Skeletal muscle tissue (tissue), 4 donors: ENCODE measurements around the gene BIRC7. TPM values are rescaled to one million over a fixed set of nuclear protein-coding genes. Genes with fewer than 3 reads are reported as not detected.

Experiments used
- H3K27ac ChIP-seq: one replicate; pipeline ENCODE4 v1.7.0; 2013; ENCODE audit warnings: mild to moderate bottlenecking, low read depth, low read length, inconsistent platforms
- H3K27me3 ChIP-seq, 3 donors: one replicate each; pipeline ENCODE4 v1.7.0; 2013; ENCODE audit warnings: low read length in 3 of 3; ENCODE audit not compliant: control insufficient read depth in 3 of 3, insufficient read depth in 3 of 3
- H3K36me3 ChIP-seq, 3 donors: one replicate each; pipeline ENCODE4 v1.7.0; 2013; ENCODE audit warnings: low read length in 3 of 3; ENCODE audit not compliant: control insufficient read depth in 3 of 3, insufficient read depth in 3 of 3
- H3K4me1 ChIP-seq, 3 donors: one replicate each; pipeline ENCODE4 v1.7.0; 2013; ENCODE audit warnings: low read length in 3 of 3, mild to moderate bottlenecking in 3 of 3; ENCODE audit not compliant: control insufficient read depth in 3 of 3, insufficient read depth in 3 of 3
- H3K4me3 ChIP-seq, 3 donors: one replicate each; pipeline ENCODE4 v1.7.0; 2013; ENCODE audit warnings: low read length in 3 of 3
- H3K9ac ChIP-seq, 3 donors: one replicate each; pipeline ENCODE4 v1.7.0; 2013; ENCODE audit warnings: low read length in 3 of 3, mild to moderate bottlenecking in 3 of 3, moderate library complexity in 2 of 3, low read depth in 1 of 3
- H3K9me3 ChIP-seq, 3 donors: one replicate each; pipeline ENCODE4 v1.7.0; 2013; ENCODE audit warnings: low read length in 3 of 3; ENCODE audit not compliant: control insufficient read depth in 3 of 3
- total RNA-seq: library from RNA; depleted of rRNA; stranded (reverse); fragments of >200 nt; gene quantifications from one replicate; pipeline ENCODE4 v1.2.3, GENCODE V29; 2014
- donor health status: Osteomylitis.

Gene BIRC7, protein sequence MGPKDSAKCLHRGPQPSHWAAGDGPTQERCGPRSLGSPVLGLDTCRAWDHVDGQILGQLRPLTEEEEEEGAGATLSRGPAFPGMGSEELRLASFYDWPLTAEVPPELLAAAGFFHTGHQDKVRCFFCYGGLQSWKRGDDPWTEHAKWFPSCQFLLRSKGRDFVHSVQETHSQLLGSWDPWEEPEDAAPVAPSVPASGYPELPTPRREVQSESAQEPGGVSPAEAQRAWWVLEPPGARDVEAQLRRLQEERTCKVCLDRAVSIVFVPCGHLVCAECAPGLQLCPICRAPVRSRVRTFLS
- total RNA-seq: not detected

- H3K36me3 ChIP-seq: no peaks in the 10 kb centered on the region
- peaks cover 46 to 73% (median 46%) of the 10 kb centered on the region in 3 donors for H3K27me3 ChIP-seq
- no peak within 1 kb of the TSS for H3K9ac ChIP-seq
- H3K9me3 ChIP-seq: no peaks in the 10 kb centered on the region
- no peak within 1 kb of the TSS for H3K27ac ChIP-seq
- no peaks in the 10 kb centered on the region for H3K4me1 ChIP-seq
- H3K4me3 ChIP-seq: no peak within 1 kb of the TSS
These were observed at the start of gene BIRC7 for GRCh38 chr20:63235399-63235983. Gene BIRC7, plus strand, starts transcription at chr20:63235905. Its CDS starts 192 bp downstream, at chr20:63236097.

DNA sequence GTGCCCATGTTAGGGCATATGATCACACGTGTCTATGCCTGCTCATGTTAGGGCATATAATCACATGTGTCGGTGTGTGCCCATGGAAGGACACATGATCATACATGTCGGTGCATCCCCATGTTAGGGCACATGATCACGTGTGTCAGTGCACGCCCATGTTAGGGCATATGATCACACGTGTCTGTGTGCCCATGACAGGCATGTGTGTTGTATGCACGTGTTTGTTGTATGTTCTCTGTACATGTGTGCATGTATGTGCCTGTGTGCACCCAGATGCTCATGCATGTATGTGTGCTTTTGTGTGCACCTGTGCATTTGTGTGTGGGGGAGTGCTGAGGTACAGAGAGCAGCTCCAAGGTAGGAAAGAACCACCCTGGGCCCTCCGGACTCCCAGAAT is 49.6 kb upstream of the BIRC7 start:
- no peak overlapping the region for H3K27ac ChIP-seq
- no peaks in the 10 kb centered on the region for H3K4me1 ChIP-seq
- H3K36me3 ChIP-seq: no peaks in the 10 kb centered on the region
- H3K9ac ChIP-seq: no peak overlapping the region
- H3K4me3 ChIP-seq: no peak overlapping the region
- peaks cover 19 to 38% (median 23%) of the 10 kb centered on the region in 3 donors for H3K27me3 ChIP-seq
- no peaks in the 10 kb centered on the region for H3K9me3 ChIP-seq

DNA sequence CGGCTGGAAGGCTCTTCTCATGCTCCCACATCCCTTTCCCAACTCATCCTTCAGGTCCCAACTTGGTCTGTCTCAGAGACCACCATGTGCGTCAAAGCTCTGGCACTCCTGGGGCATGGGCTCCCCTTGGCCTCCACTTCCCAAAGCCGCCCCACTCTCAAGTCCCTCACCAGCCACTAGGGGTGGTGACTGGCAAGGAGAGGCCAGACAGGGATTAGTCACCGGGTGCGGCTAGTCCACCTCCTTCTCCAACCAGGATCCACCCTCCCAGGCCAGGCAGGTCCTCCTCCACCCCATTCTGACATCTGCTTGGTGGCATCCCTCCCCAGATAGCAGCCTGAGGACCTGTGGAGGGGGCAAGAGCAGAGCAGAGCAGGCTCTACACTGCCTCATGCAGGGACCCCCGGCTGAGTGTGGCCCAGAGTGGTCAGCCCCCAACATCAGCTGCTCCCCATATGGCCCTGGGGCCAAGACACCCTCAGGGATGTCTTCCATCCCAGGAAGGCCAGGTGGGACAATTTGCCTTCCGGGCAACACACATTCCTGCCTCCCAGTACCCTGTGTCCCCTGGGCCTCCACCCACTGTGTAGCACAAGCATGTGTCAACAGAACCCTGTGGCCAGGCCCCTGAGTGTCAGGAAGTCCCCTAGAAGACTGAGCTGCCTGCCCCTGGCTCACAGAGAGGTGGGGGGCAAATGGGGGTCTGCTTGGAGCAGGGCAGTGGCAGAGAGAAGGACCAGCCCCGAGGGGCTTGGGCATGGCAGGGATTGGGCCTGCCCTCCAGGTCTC is 49.0 kb upstream of the BIRC7 start:
- Histone ChIP-seq H3K36me3 (no peaks in the 10 kb centered on the region), H3K27ac (no peak overlapping the region), H3K4me1 (no peaks in the 10 kb centered on the region), H3K9ac (no peak overlapping the region), H3K9me3 (no peaks in the 10 kb centered on the region), H3K4me3 (no peak overlapping the region), H3K27me3 (peaks cover 12 to 31% (median 19%) of the 10 kb centered on the region in 3 donors)

- peaks cover 7 to 25% (median 17%) of the 10 kb centered on the region in 3 donors for H3K27me3 ChIP-seq
- H3K4me3 ChIP-seq: no peak overlapping the region
- no peak overlapping the region for H3K27ac ChIP-seq
- no peaks in the 10 kb centered on the region for H3K36me3 ChIP-seq
- no peak overlapping the region for H3K9ac ChIP-seq
- H3K9me3 ChIP-seq: no peaks in the 10 kb centered on the region
- H3K4me1 ChIP-seq: no peaks in the 10 kb centered on the region
These were observed 48.2 kb upstream of the BIRC7 start for GRCh38 chr20:63187338-63188158.

DNA sequence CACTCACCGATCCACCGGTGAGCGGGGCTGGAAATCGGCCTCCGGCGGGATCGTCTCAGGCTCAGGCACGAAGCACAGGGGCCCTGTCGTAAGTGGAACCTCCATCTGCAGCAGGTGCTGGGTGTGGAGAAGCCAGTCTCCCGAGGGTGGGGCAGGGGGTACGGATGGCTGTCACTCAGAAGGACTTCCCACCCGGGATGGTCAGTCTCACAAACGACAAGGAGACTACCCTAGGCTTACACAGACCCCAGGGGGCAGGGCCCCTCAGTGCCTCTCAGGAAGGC is 47.6 kb upstream of the BIRC7 start:
- Histone ChIP-seq H3K9ac (no peak overlapping the region), H3K9me3 (no peaks in the 10 kb centered on the region), H3K27ac (no peak overlapping the region), H3K4me1 (no peaks in the 10 kb centered on the region), H3K36me3 (no peaks in the 10 kb centered on the region), H3K4me3 (no peak overlapping the region), H3K27me3 (peaks cover 1 to 19% (median 13%) of the 10 kb centered on the region in 3 donors)

- H3K27ac ChIP-seq: no peak overlapping the region
- no peak overlapping the region for H3K4me3 ChIP-seq
- H3K36me3 ChIP-seq: no peaks in the 10 kb centered on the region
- H3K9ac ChIP-seq: no peak overlapping the region
- H3K4me1 ChIP-seq: no peaks in the 10 kb centered on the region
- H3K27me3 ChIP-seq: peaks cover 0 to 12% (median 6%) of the 10 kb centered on the region in 3 donors
- H3K9me3 ChIP-seq: no peaks in the 10 kb centered on the region
These were observed 46.9 kb upstream of the BIRC7 start for GRCh38 chr20:63188641-63189321.

DNA sequence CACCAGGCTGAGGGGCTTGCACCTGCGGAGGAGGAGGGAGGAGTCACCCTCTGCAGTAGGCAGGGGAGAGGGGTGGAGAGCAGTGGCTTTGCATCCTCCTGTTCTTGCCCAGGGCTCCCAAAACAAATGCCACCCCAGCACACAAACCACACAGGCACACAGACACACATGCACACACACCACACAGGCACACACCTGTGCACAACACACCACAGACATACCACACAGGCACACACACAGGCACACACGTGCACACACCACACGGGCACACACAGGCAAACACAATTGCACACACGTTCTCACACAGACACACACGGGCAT is 46.4 kb upstream of the BIRC7 start:
- Histone ChIP-seq H3K27ac (no peak overlapping the region), H3K4me3 (no peak overlapping the region), H3K9ac (no peak overlapping the region), H3K36me3 (no peaks in the 10 kb centered on the region), H3K4me1 (no peaks in the 10 kb centered on the region), H3K9me3 (no peaks in the 10 kb centered on the region), H3K27me3 (peaks cover 0 to 8% (median 6%) of the 10 kb centered on the region in 3 donors)

DNA sequence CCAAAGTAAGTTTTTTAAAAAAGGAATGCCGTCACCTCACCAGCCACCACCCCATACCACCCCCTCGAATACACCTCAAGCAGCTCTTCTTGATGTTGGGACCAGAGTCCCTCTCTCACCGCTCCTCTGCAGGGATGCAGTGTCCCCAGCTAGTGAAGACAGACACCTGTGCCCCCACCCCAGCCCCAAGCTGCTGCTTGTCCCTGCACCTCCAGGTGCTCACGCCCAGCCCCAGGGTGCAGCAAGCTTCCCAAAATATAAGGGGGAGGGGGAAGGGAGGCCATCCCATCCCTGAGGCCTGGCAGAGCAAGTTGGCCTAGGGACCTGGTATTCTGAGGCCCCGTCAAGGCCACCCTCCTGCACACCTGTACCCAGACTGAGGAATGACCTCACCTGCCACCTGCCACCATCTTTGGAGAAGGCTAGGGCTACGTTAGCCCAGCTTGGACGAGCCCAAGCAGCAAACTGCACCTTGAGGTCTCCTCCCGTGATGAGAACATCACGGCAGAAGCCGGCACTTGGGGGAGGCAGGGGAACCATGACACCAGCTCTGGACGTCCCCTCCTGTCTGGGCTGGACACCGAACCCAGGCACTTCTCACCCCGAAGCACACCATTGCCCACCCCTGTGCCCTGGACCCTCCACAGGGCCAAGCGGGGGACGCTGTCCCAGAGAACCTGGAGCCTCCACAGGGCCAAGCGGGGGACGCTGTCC is 45.7 kb upstream of the BIRC7 start:
- Histone ChIP-seq H3K27ac (no peak overlapping the region), H3K4me1 (no peaks in the 10 kb centered on the region), H3K4me3 (no peak overlapping the region), H3K9ac (no peak overlapping the region), H3K36me3 (peaks cover under 1 to 2% (median 2%) of the 10 kb centered on the region in 3 donors), H3K27me3 (peaks cover 0 to 3% (median 0%) of the 10 kb centered on the region in 3 donors), H3K9me3 (no peaks in the 10 kb centered on the region)

GRCh38 chr20:63190828-63191227 is 44.9 kb upstream of the BIRC7 start:
- H3K4me1 ChIP-seq: no peaks in the 10 kb centered on the region
- H3K9me3 ChIP-seq: no peaks in the 10 kb centered on the region
- peaks cover 6 to 10% (median 8%) of the 10 kb centered on the region in 3 donors for H3K36me3 ChIP-seq

More at GRCh38 chr20:63190828-63191227, 44.9 kb upstream of the BIRC7 start:
- no peak overlapping the region for H3K27ac ChIP-seq
- H3K27me3 ChIP-seq: no peaks in the 10 kb centered on the region
- no peak overlapping the region for H3K4me3 ChIP-seq
- no peak overlapping the region for H3K9ac ChIP-seq
